Erythroblast (primary cell): ENCODE results near the gene PCK1.

ENCODE experiments used
- DNase-seq, 2 experiments: peaks; one replicate each; lab custom pipeline; 2025; lab: John Stamatoyannopoulos, UW
- GATA1 ChIP-seq: IDR thresholded peaks from 2 replicates; pipeline ENCODE4 v1.6.1; 2011; ENCODE audit warnings: low read depth, mild to moderate bottlenecking, control low read depth, low read length, moderate library complexity
- POLR2A ChIP-seq: IDR thresholded peaks from 2 replicates; pipeline ENCODE4 v1.6.1; 2011; ENCODE audit warnings: mild to moderate bottlenecking, low read length

The PCK1 gene

DNA sequence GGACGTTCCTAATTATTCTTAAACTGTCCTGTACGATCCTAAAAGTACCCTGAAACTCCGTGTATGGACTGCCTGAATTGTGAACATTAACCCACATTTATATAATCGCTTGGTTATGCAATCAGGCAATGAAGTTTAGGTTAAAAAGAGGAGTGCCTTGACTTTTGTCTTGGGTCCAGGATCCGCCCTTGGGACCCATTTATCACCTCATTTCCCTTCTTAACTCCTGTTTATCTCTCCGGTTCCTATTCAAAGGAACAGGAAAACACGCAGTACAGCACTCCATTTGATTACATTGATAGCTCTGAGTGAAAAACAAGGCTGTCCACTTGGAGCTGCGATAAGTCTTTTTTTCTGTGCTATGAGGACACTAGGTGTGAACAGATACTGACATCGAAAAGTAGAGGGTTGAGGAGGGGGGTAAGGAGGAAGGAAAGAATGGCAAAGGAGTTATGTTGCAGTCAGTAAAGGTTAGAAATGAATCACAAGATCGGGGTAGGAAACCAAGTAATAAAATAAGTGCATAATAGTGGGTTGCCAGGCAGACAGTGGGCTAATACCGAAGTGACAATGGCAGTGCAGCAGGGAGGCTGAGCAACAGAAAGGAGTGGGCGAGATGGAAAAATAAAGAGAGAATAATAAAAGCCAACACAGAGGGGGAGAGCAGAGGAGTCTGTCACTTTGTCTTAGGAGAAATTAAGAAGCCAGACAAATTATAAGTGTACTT, 15.9 kb upstream of the PCK1 start:
- TF ChIP-seq GATA1 (no peak), POLR2A (no peak)
- no peak for DNase-seq

DNA sequence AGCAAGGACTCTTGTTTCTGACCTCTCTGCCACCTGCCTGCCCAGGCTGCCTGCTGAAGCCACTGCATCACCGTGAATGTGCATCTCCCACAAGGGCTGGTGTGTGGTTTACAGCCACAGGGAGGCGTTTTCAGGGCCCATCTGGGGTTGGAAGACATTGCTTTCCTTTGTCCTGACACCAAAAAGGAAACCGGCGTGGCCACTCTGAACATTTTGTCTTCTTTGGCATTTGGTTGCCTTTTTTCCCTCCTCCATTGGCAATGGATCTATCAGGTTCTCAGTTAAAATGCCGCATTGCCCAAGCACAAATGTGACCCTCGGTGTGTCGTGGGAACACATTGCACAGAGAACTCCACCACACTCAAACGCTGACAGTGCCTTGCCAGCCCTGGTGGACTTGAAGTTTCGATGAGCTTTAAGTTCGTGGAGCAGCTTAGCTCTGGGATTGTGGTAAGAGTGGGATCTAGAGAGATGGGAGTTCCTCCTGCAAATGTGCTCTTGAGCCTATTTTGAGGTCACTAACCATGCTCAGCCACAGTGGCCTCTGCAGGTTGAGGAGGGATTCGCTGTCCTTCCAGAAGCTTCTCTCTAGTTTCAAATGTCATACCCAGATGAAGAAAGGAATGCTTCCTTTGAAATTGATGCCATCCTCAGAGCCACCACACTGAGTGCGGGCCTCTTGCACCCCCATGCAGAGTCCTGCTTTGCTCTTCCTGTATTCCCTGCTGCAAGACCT, 14.8 kb upstream of the PCK1 start:
- peak in 1 of 2 experiments; percentile 11 for DNase-seq
- TF ChIP-seq POLR2A (no peak), GATA1 (no peak)

GRCh38 chr20:57546956-57547649, 13.8 kb upstream of the PCK1 start:
- no peak for DNase-seq
- no peak for TF ChIP-seq GATA1
- no peak for TF ChIP-seq POLR2A

DNA sequence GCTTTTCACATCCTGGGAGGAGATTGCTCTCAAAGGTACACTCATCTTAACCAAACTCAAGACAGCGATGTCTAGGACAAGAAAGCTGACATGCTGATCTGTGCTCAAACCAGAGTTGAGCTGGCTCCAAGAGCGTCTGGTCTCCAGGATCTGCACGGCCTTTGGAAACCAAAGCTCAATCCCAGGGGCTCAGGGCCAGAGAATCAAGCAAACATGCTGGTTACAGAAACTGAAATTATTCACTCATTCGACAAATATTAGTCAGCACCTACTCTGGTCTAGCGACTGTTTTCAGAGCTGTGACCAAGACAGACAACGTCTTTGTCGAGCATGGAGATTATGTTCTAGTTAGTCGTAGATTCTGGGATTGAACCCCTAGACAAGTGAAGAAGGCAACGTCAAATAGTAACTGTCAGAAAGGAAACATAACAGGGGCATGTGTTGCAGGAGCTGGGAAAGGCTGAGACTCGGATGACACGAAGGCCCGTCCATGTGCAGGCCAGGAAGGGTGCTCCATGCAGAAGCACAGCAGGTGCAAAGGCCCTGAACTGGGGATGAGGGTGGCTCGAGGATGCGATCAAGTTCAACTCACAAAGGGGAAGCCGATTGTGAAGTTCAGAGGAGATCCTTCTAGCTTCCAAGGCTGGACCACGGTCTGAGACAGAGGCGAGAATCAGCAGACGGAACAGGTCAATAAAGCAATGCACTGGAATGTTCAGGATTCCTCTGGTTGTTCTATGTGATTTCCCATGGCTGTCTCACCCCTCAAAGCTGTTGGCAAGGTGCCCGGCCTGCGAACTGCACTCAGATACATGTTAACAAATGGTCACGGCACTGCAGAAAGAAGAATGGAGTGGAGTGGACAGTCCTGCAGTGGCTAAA, 12.5 kb upstream of the PCK1 start:
- no peak for TF ChIP-seq GATA1
- no peak for TF ChIP-seq POLR2A
- DNase-seq = no peak

- DNase-seq = no peak
- TF ChIP-seq GATA1 = no peak
- TF ChIP-seq POLR2A = no peak
These were observed 8.4 kb upstream of the PCK1 start for GRCh38 chr20:57552471-57552870.

GRCh38 chr20:57553376-57554018, 7.4 kb upstream of the PCK1 start:
- TF ChIP-seq POLR2A = no peak
- TF ChIP-seq GATA1 = no peak
- no peak for DNase-seq

DNA sequence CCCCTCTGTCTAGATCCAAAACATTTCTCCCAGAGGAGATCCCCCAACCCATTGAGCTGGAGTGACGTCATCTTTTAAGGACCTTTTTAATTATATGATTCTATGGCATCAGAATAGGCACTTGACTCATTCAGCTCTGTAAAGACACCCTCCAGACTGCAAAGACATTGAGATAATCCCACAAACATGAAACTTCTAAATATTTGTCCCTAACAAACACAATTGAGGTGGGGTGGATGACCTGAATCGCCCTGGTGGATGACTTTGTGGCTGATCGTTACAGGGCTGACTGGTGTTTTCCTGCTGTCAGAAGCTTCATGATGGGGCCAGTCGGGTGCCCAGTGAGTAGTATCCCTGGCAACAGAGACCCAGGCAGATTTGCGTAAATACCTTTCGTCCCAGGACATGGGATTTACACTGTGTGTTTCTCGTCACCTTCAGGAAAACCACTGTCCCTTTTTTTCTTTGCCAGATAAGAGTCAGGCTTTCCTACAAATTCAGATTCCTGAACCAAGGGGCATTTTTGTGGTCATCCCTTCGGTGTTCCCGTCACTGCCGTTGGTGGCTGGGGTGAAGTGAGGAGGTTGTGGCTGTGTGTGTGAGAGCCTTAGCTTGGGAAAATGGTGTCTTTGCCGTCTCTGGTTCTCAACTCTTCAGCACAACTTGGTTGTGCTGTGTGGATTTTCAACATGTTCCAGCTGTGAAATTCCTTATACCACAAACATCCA, 5.3 kb upstream of the PCK1 start:
- no peak for DNase-seq
- TF ChIP-seq POLR2A = no peak
- no peak for TF ChIP-seq GATA1

DNA sequence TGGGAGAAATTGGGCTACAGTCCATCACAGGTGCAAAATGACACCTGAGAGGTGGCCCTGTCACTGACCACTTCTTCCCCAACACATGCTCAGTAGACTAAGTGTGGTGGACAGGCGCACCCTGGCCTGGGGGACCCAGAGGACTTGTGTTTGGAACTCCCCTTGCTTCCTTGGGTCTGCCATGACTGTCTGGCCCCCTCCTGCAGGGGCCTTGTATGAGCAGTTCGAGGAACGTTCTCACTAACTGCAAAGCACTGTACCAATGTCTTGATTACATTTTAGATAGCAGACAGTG, 4.0 kb upstream of the PCK1 start:
- DNase-seq = no peak
- TF ChIP-seq GATA1 = no peak
- TF ChIP-seq POLR2A = no peak

GRCh38 chr20:57557926-57558613, 2.8 kb upstream of the PCK1 start:
- no peak for DNase-seq
- no peak for TF ChIP-seq GATA1
- TF ChIP-seq POLR2A = no peak

GRCh38 chr20:57558614-57559288, 2.2 kb upstream of the PCK1 start:
- DNase-seq = peak in 1 of 2 experiments; percentile 24
- TF ChIP-seq POLR2A (no peak), GATA1 (no peak)

DNA sequence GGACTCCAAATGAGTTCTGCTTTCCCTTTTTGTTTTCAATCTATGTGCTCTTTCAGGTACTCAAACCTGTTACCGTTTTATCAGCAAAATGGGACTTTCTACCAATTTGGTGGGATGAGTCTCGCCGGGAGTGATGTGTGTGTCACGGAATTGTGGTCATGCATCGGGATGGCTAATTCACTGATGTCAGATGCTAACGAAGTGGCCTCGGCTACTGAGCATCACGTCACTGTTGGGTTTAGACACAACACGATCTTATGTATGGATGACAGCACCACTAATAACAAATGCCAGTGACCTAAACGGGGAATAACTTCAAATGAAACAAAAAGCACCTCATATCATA, 1.6 kb upstream of the PCK1 start:
- DNase-seq = no peak
- TF ChIP-seq POLR2A (no peak), GATA1 (no peak)
